ENCODE measurements around the gene NCKAP5. TPM values are rescaled to one million over a fixed set of nuclear protein-coding genes. Genes with fewer than 3 reads are reported as not detected.

The NCKAP5 gene
- total RNA-seq, 1 experiment from 2014 or later, result 3.2 TPM

DNA sequence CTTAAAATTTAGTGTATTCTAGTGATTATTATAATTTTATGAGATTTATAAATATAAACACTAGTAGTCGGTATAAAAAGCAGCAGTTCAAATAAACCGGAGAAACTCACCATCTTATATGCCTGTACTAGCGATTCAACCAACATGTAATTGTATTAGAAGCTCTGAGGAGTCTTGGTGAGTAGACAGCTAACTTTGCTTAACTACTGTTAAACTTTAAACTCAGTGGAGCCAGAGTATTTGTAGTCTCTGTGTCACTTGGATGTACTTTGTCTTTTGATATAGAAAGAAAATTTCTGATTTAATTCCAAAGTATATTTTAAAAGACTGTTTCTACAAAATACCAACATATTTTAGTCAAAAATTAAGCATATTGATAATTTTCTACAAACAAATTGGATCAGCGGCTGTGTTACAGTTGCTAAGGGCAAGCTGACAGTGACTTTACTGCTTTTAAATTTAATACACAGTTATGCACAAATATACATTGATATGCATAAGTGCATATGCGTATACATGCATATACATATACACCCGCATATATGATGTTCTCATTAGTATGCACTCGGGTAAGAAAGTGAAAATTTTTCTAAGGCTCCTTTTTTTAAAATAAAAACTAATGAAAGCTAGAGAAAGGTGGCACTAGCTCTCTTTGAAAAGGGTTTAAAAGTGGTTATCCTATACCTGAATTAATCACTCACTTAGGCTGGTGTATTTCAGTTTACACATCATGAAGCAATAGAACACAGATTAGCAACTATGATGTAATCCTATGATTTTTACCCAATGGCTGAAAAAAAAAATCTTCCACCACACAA lies 374.5 kb downstream of the NCKAP5 start:
- POLR2A ChIA-PET (ENCODE audit: unreplicated experiment), result no interaction called here
- CTCF ChIA-PET, result interaction anchor here (0.6 kb wide), 1 partner anchor 170 kb away, joined by 4 read pairs; no protein-coding TSS in a partner anchor
- Histone ChIP-seq H3K9ac (ENCODE audit: low read length) (no peak overlapping the region), H3K27ac (ENCODE audit: low read length) (no peak overlapping the region), H3K27me3 (ENCODE audit: low read length) (no peaks in the 10 kb centered on the region), H2AFZ (ENCODE audit: low read length) (no peak overlapping the region), H3K9me3 (ENCODE audit: low read length) (no peaks in the 10 kb centered on the region), H4K20me1 (ENCODE audit: low read length) (no peaks in the 10 kb centered on the region), H3K36me3 (ENCODE audit: low read depth, low read length) (no peaks in the 10 kb centered on the region), H3K4me2 (ENCODE audit: low read length) (no peak overlapping the region), H3K9me2 (replicated peaks; ENCODE audit: low read length) (no peaks in the 10 kb centered on the region), H3F3A (ENCODE audit: low read length, unreplicated experiment) (no peaks in the 10 kb centered on the region), H3K4me1 (ENCODE audit: insufficient read depth, low read length) (peaks cover 6% of the 10 kb centered on the region), H3K4me3 (ENCODE audit: low read length) (no peak overlapping the region), H3K79me2 (ENCODE audit: low read length) (no peaks in the 10 kb centered on the region)
- no peak for TF ChIP-seq EZH2phosphoT487 (IDR thresholded peaks at IDR 0.05; ENCODE audit: borderline replicate concordance, low read length)
- TF ChIP-seq, protein P1, sequence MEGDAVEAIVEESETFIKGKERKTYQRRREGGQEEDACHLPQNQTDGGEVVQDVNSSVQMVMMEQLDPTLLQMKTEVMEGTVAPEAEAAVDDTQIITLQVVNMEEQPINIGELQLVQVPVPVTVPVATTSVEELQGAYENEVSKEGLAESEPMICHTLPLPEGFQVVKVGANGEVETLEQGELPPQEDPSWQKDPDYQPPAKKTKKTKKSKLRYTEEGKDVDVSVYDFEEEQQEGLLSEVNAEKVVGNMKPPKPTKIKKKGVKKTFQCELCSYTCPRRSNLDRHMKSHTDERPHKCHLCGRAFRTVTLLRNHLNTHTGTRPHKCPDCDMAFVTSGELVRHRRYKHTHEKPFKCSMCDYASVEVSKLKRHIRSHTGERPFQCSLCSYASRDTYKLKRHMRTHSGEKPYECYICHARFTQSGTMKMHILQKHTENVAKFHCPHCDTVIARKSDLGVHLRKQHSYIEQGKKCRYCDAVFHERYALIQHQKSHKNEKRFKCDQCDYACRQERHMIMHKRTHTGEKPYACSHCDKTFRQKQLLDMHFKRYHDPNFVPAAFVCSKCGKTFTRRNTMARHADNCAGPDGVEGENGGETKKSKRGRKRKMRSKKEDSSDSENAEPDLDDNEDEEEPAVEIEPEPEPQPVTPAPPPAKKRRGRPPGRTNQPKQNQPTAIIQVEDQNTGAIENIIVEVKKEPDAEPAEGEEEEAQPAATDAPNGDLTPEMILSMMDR (conservative IDR thresholded peaks at IDR 0.05; ENCODE audit: low read depth, low read length), result no peak
- no peak for TF ChIP-seq EZH2 (IDR thresholded peaks at IDR 0.05; ENCODE audit: low read length, unreplicated experiment)
- DNase-seq (no peak), ATAC-seq (no peak)
- intact Hi-C loops (cut with micrococcal nuclease), result loop anchor here (10.0 kb wide), 1 partner anchor 241 kb away; no protein-coding TSS in a partner anchor
- no TSS peak for BruUV-seq (replicated peaks)

- no peaks in the 10 kb centered on the region for H3K9me2 ChIP-seq (replicated peaks; ENCODE audit: low read length)
- no TSS peak for BruUV-seq (replicated peaks)
- no peaks in the 10 kb centered on the region for H3K27me3 ChIP-seq (ENCODE audit: low read length)
- no peak overlapping the region for H3K27ac ChIP-seq (ENCODE audit: low read length)
- no peak overlapping the region for H3K4me3 ChIP-seq (ENCODE audit: low read length)
- no peaks in the 10 kb centered on the region for H3F3A ChIP-seq (ENCODE audit: low read length, unreplicated experiment)
- H3K4me2 ChIP-seq (ENCODE audit: low read length), result no peak overlapping the region
- no peaks in the 10 kb centered on the region for H3K9me3 ChIP-seq (ENCODE audit: low read length)
- POLR2A ChIA-PET (ENCODE audit: unreplicated experiment), result no interaction called here
- CTCF ChIA-PET, result no interaction called here
- DNase-seq (no peak), ATAC-seq (no peak)
- H3K79me2 ChIP-seq (ENCODE audit: low read length), result no peaks in the 10 kb centered on the region
- TF ChIP-seq EZH2 (IDR thresholded peaks at IDR 0.05; ENCODE audit: low read length, unreplicated experiment) (no peak), EZH2phosphoT487 (IDR thresholded peaks at IDR 0.05; ENCODE audit: borderline replicate concordance, low read length) (no peak)
- TF ChIP-seq, protein P1 (conservative IDR thresholded peaks at IDR 0.05; ENCODE audit: low read depth, low read length), result peak; percentile 51
- H3K4me1 ChIP-seq (ENCODE audit: insufficient read depth, low read length), result no peaks in the 10 kb centered on the region
- no peak overlapping the region for H2AFZ ChIP-seq (ENCODE audit: low read length)
- H3K36me3 ChIP-seq (ENCODE audit: low read depth, low read length), result no peaks in the 10 kb centered on the region
- no peaks in the 10 kb centered on the region for H4K20me1 ChIP-seq (ENCODE audit: low read length)
- intact Hi-C loops (cut with micrococcal nuclease), result loop anchor here (10.0 kb wide), 1 partner anchor 243 kb away; no protein-coding TSS in a partner anchor
- no peak overlapping the region for H3K9ac ChIP-seq (ENCODE audit: low read length)
Measured at GRCh38 chr2:133192028-133192427, 376.2 kb downstream of the NCKAP5 start.

GRCh38 chr2:133177196-133177595 lies 391.1 kb downstream of the NCKAP5 start:
- H3K27me3 ChIP-seq (ENCODE audit: low read length), result no peaks in the 10 kb centered on the region
- H3K4me2 ChIP-seq (ENCODE audit: low read length), result no peak overlapping the region
- H3K4me1 ChIP-seq (ENCODE audit: insufficient read depth, low read length), result peaks cover 4% of the 10 kb centered on the region; the same call in 1 of the 2 replicates
- no TSS peak for BruUV-seq (replicated peaks)
- intact Hi-C loops (cut with micrococcal nuclease), result no loop called here
- H3K36me3 ChIP-seq (ENCODE audit: low read depth, low read length), result no peaks in the 10 kb centered on the region
- no peak overlapping the region for H2AFZ ChIP-seq (ENCODE audit: low read length)
- H3K27ac ChIP-seq (ENCODE audit: low read length), result no peak overlapping the region
- no peak overlapping the region for H3K9ac ChIP-seq (ENCODE audit: low read length)
- no peaks in the 10 kb centered on the region for H3K9me2 ChIP-seq (replicated peaks; ENCODE audit: low read length)
- H3K9me3 ChIP-seq (ENCODE audit: low read length), result no peaks in the 10 kb centered on the region
- ChIA-PET CTCF (no interaction called here), POLR2A (ENCODE audit: unreplicated experiment) (no interaction called here)
- no peaks in the 10 kb centered on the region for H3K79me2 ChIP-seq (ENCODE audit: low read length)
- no peaks in the 10 kb centered on the region for H4K20me1 ChIP-seq (ENCODE audit: low read length)
- no peak for DNase-seq
- no peaks in the 10 kb centered on the region for H3F3A ChIP-seq (ENCODE audit: low read length, unreplicated experiment)
- TF ChIP-seq EZH2phosphoT487 (IDR thresholded peaks at IDR 0.05; ENCODE audit: borderline replicate concordance, low read length), result no peak
- TF ChIP-seq, protein P1 (conservative IDR thresholded peaks at IDR 0.05; ENCODE audit: low read depth, low read length), result no peak
- no peak for TF ChIP-seq EZH2 (IDR thresholded peaks at IDR 0.05; ENCODE audit: low read length, unreplicated experiment)
- H3K4me3 ChIP-seq (ENCODE audit: low read length), result no peak overlapping the region
- no peak for ATAC-seq

Measured in PC-3 (cell line).